HCT116 (cell line): Measurements from ENCODE around the gene GBP5. TPM values are rescaled to one million over a fixed set of nuclear protein-coding genes. Genes with fewer than 3 reads are reported as not detected.

Source experiments
- ATAC-seq: fragments of 200-7000 bp; cut with Tn5 transposase; 2 replicates; pipeline ENCODE4 v1.9.1; 2020; ENCODE audit warnings: mild to moderate bottlenecking, moderate library complexity
- BruUV-seq: library from RNA; stranded (reverse); fragments of 400-500 nt; replicated peaks from 2 replicates; lab custom pipeline; 2021; lab: Mats Ljungman, UMichigan
- CTCF ChIA-PET: fragments of 300-600 bp; sonication (Branson Sonifier 250); formaldehyde crosslinking; loops from one replicate; lab custom pipeline; 2021; ENCODE audit warnings: antibody characterized with exemption; lab: Charles Lee
- POLR2A ChIA-PET: fragments of 300-600, 350-600 bp; sonication (Branson Sonifier 250); formaldehyde crosslinking; loops from one replicate; lab custom pipeline; 2021; ENCODE audit warnings: antibody characterized with exemption; lab: Charles Lee
- RAD21 ChIA-PET, 2 experiments: fragments of 300-600 bp; sonication (Branson Sonifier 250); formaldehyde crosslinking; loops; one replicate each; lab custom pipeline; 2023; ENCODE audit warnings: low total read pairs in 2 of 2; ENCODE audit not compliant: uncharacterized antibody in 2 of 2, unreplicated experiment in 2 of 2, low non-redundant PET in 1 of 2; lab: Charles Lee
- DNase-seq: peaks from one replicate; pipeline ENCODE4 v3.0.0-alpha.2; 2010; ENCODE audit warnings: low read depth, low spot score
- H2AFZ ChIP-seq: fragments of 200-600 bp; shearing (Covaris generic), sonication (generic); 2 replicates; pipeline ENCODE4 v1.6.1; 2017; ENCODE audit warnings: low read depth, mixed run types, mixed read lengths, antibody characterized with exemption, low read length; ENCODE audit not compliant: poor library complexity, severe bottlenecking
- H3K27ac ChIP-seq: 2 replicates; pipeline ENCODE4 v1.5.1; 2012; ENCODE audit warnings: low read depth, low read length
- H3K27me3 ChIP-seq: fragments of 200-600 bp; sonication (generic); 2 replicates; pipeline ENCODE4 v1.6.1; 2016; ENCODE audit warnings: mixed run types, low read length, mixed read lengths; ENCODE audit not compliant: insufficient read depth
- H3K36me3 ChIP-seq, 2 experiments: fragments of 200-500 bp in 1 of 2; fragments of 200-600 bp in 1 of 2; sonication (Bioruptor generic) in 1 of 2; sonication (generic) in 1 of 2; 2 replicates each; pipeline versions ENCODE4 v1.5.1 to v1.6.1; 2014 to 2016; ENCODE audit warnings: low read length in 2 of 2, inconsistent platforms in 1 of 2, mixed read lengths in 1 of 2, mixed run types in 1 of 2; ENCODE audit not compliant: insufficient read depth in 2 of 2, control insufficient read depth in 1 of 2
- H3K4me1 ChIP-seq, 2 experiments: fragments of 200-600 bp in 1 of 2; sonication (generic) in 1 of 2; 2 replicates each; pipeline versions ENCODE4 v1.5.1 to v1.6.1; 2012 to 2017; ENCODE audit warnings: low read length in 2 of 2, inconsistent platforms in 1 of 2, mild to moderate bottlenecking in 1 of 2, mixed read lengths in 1 of 2, mixed run types in 1 of 2, moderate library complexity in 1 of 2; ENCODE audit not compliant: insufficient read depth in 2 of 2, control insufficient read depth in 1 of 2
- H3K4me2 ChIP-seq: fragments of 200-600 bp; sonication (generic); 2 replicates; pipeline ENCODE4 v1.6.1; 2017; ENCODE audit warnings: mixed run types, low read length, mixed read lengths
- H3K4me3 ChIP-seq, 2 experiments: fragments of 200-600 bp in 1 of 2; sonication (generic) in 1 of 2; replicated peaks in 1 of 2; 2 replicates each; pipeline ENCODE4 v1.5.1; 2011 to 2016; ENCODE audit warnings: low read length in 2 of 2, control low read depth in 1 of 2, low read depth in 1 of 2, mild to moderate bottlenecking in 1 of 2, mixed read lengths in 1 of 2, mixed run types in 1 of 2
- H3K79me2 ChIP-seq: fragments of 200-600 bp; sonication (generic); 2 replicates; pipeline ENCODE4 v1.6.1; 2017; ENCODE audit warnings: mild to moderate bottlenecking, mixed run types, low read length, moderate library complexity, mixed read lengths; ENCODE audit not compliant: insufficient read depth
- H3K9ac ChIP-seq: fragments of 200-600 bp; sonication (generic); 2 replicates; pipeline ENCODE4 v1.6.1; 2016; ENCODE audit warnings: low read length, mixed read lengths
- H3K9me2 ChIP-seq: fragments of 200-600 bp; sonication (generic), shearing (Covaris generic); 2 replicates; pipeline ENCODE4 v1.6.1; 2017; ENCODE audit warnings: mixed run types, mild to moderate bottlenecking, moderate library complexity; ENCODE audit not compliant: insufficient read depth
- H3K9me3 ChIP-seq, 2 experiments: fragments of 200-500 bp in 1 of 2; fragments of 200-600 bp in 1 of 2; sonication (Bioruptor generic) in 1 of 2; sonication (generic) in 1 of 2; 2 replicates each; pipeline ENCODE4 v1.6.1; 2014 to 2017; ENCODE audit warnings: low read length in 2 of 2, mixed read lengths in 2 of 2, inconsistent platforms in 1 of 2, low read depth in 1 of 2, mild to moderate bottlenecking in 1 of 2, mixed run types in 1 of 2, moderate library complexity in 1 of 2; ENCODE audit not compliant: control insufficient read depth in 1 of 2, insufficient read depth in 1 of 2
- H4K20me1 ChIP-seq: fragments of 200-600 bp; sonication (generic), shearing (Covaris generic); 2 replicates; pipeline ENCODE4 v1.6.1; 2017; ENCODE audit warnings: mixed run types, mild to moderate bottlenecking, moderate library complexity; ENCODE audit not compliant: insufficient read depth
- CBX3 ChIP-seq: IDR thresholded peaks from 2 replicates; pipeline ENCODE4 v1.6.1; 2012; ENCODE audit warnings: low read depth
- CEBPB ChIP-seq: IDR thresholded peaks from 2 replicates; pipeline ENCODE4 v1.6.1; 2012; ENCODE audit warnings: low read depth
- EGR1 ChIP-seq: IDR thresholded peaks from 2 replicates; pipeline ENCODE4 v1.6.1; 2012; ENCODE audit warnings: low read depth
- ELF1 ChIP-seq: IDR thresholded peaks from 2 replicates; pipeline ENCODE4 v1.6.1; 2012; ENCODE audit warnings: low read depth, borderline replicate concordance
- EZH2 ChIP-seq: fragments of 200-600 bp; sonication (generic); IDR thresholded peaks from 2 replicates; pipeline ENCODE4 v1.6.1; 2017; ENCODE audit warnings: antibody characterized with exemption, mixed run types
- EZH2phosphoT487 ChIP-seq: fragments of 200-600 bp; IDR thresholded peaks from 2 replicates; pipeline ENCODE4 v1.6.1; 2018; ENCODE audit warnings: antibody characterized with exemption, borderline replicate concordance
- JUND ChIP-seq: IDR thresholded peaks from 2 replicates; pipeline ENCODE4 v1.6.1; 2012
- POLR2A ChIP-seq: IDR thresholded peaks from 2 replicates; pipeline ENCODE4 v1.7.0; 2011; ENCODE audit warnings: borderline replicate concordance; ENCODE audit not compliant: insufficient read depth, insufficient read length; ENCODE audit errors: extremely low read depth
- POLR2AphosphoS5 ChIP-seq: IDR thresholded peaks from 2 replicates; pipeline ENCODE4 v1.6.1; 2011; ENCODE audit warnings: mild to moderate bottlenecking, low read depth, low read length, moderate library complexity
- RAD21 ChIP-seq: IDR thresholded peaks from 2 replicates; pipeline ENCODE4 v1.6.1; 2012; ENCODE audit warnings: low read depth, mild to moderate bottlenecking
- SRF ChIP-seq: IDR thresholded peaks from 2 replicates; pipeline ENCODE4 v1.6.1; 2012; ENCODE audit warnings: low read depth
- YY1 ChIP-seq: IDR thresholded peaks from 2 replicates; pipeline ENCODE4 v1.6.1; 2011; ENCODE audit warnings: low read length, low read depth, moderate library complexity, mild to moderate bottlenecking; ENCODE audit not compliant: insufficient replicate concordance; ENCODE audit errors: extremely low read depth
- ZFX ChIP-seq: fragments of 450-650 bp; IDR thresholded peaks from 2 replicates; pipeline ENCODE4 v1.6.1; 2017
- ZNF274 ChIP-seq: fragments of 200-500 bp; sonication (Bioruptor generic); IDR thresholded peaks from 2 replicates; pipeline ENCODE4 v1.6.1; 2014; ENCODE audit warnings: mild to moderate bottlenecking, low read depth, low read length, inconsistent platforms
- intact Hi-C: fragments of 100-400 bp; cut with micrococcal nuclease; formaldehyde crosslinking; loops from 2 replicates; pipeline ENCODE4 v1.10.0; 2022
- total RNA-seq: library from RNA; stranded (reverse); gene quantifications from one replicate; pipeline ENCODE4 v1.2.1, GENCODE V29; 2021; ENCODE audit not compliant: unreplicated experiment
- TF ChIP-seq, protein P1 (sequence below): IDR thresholded peaks from 2 replicates; pipeline ENCODE4 v1.6.1; 2012
- TF ChIP-seq, protein P2 (sequence below), 3 experiments: fragments of 200-600 bp in 1 of 3; sonication (generic) in 1 of 3; IDR thresholded peaks in 2 of 3; conservative IDR thresholded peaks in 1 of 3; 2 replicates each; pipeline ENCODE4 v1.5.1; 2012 to 2017; ENCODE audit warnings: low read depth in 2 of 3, low read length in 2 of 3, antibody characterized with exemption in 1 of 3, borderline replicate concordance in 1 of 3, control low read depth in 1 of 3, mild to moderate bottlenecking in 1 of 3, mixed read lengths in 1 of 3, mixed run types in 1 of 3, moderate library complexity in 1 of 3; ENCODE audit not compliant: insufficient read depth in 1 of 3

GBP5 gene
- total RNA-seq, 1 experiment from 2014 or later: 0.17 TPM

DNA sequence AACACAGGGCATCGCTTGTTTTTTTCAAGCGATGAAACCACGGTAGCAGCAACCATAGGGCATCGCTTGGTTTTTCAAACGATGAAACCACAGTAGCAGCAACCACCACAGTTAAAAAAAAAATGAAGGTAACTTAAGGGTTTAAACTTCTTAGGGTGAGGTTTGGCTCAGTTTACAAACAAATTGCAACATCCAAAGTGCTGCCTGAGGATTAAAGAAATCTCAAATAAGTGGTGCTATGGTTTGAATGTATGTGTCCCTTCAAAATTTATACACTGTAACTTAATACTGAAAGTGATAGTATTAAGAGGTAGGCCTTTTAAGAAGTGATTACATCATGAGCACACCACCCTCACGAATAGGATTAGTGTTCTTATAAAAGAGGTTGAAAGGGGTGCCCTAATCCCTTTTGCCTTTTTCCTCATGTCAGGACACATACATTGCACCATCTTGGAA, 6.4 kb upstream of the GBP5 start:
- POLR2A ChIA-PET: no interaction called here
- no peak for ATAC-seq

DNA sequence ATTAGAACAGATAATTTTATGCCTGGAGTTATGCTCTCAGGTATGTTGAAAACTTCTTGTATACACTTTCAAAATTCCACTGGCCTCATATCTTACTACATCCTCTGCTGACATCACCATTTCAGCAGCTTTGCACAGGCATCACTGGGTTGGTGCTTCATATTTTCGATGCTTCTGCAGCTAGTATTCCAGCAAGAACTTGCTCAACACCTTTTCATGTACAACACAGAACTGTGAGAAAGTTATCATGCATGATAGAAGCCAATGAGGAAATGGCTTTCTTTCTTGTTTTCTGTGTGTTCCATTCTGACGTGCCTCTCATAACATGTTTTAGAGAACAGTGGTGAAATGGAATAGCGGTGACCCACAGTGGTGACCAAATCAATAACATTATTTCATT, 5.1 kb upstream of the GBP5 start:
- Histone ChIP-seq H3K9me3 (no peaks in the 10 kb centered on the region), H3K9ac (no peak overlapping the region), H3K9me2 (no peaks in the 10 kb centered on the region), H3K4me3 (no peak overlapping the region), H4K20me1 (no peaks in the 10 kb centered on the region), H3K4me2 (no peak overlapping the region), H3K4me1 (no peaks in the 10 kb centered on the region), H3K79me2 (no peaks in the 10 kb centered on the region), H3K27me3 (no peaks in the 10 kb centered on the region), H3K36me3 (no peaks in the 10 kb centered on the region), H3K27ac (no peak overlapping the region), H2AFZ (no peak overlapping the region)
- intact Hi-C loops: no loop called here
- ChIA-PET RAD21 (no interaction called here), CTCF (no interaction called here), POLR2A (no interaction called here)
- no peak for ATAC-seq
- TF ChIP-seq, protein P1, sequence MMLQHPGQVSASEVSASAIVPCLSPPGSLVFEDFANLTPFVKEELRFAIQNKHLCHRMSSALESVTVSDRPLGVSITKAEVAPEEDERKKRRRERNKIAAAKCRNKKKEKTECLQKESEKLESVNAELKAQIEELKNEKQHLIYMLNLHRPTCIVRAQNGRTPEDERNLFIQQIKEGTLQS: no peak
- TF ChIP-seq CBX3: no peak
- TF ChIP-seq ZFX: no peak
- no peak for TF ChIP-seq POLR2AphosphoS5
- no peak for TF ChIP-seq POLR2A
- no peak for TF ChIP-seq JUND
- no peak for TF ChIP-seq SRF
- no peak for TF ChIP-seq RAD21
- no peak for TF ChIP-seq ELF1
- no peak for TF ChIP-seq EZH2
- TF ChIP-seq, protein P2, sequence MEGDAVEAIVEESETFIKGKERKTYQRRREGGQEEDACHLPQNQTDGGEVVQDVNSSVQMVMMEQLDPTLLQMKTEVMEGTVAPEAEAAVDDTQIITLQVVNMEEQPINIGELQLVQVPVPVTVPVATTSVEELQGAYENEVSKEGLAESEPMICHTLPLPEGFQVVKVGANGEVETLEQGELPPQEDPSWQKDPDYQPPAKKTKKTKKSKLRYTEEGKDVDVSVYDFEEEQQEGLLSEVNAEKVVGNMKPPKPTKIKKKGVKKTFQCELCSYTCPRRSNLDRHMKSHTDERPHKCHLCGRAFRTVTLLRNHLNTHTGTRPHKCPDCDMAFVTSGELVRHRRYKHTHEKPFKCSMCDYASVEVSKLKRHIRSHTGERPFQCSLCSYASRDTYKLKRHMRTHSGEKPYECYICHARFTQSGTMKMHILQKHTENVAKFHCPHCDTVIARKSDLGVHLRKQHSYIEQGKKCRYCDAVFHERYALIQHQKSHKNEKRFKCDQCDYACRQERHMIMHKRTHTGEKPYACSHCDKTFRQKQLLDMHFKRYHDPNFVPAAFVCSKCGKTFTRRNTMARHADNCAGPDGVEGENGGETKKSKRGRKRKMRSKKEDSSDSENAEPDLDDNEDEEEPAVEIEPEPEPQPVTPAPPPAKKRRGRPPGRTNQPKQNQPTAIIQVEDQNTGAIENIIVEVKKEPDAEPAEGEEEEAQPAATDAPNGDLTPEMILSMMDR (IDR thresholded peaks at IDR 0.05 in 2 of 3, conservative IDR thresholded peaks at IDR 0.05 in 1 of 3; ENCODE audit: borderline replicate concordance in 1 of 3, insufficient read depth in 1 of 3, low read depth in 2 of 3, low read length in 2 of 3): no peak
- TF ChIP-seq YY1: no peak
- no peak for TF ChIP-seq CEBPB
- TF ChIP-seq ZNF274: no peak
- no peak for TF ChIP-seq EGR1
- DNase-seq: no peak
- no TSS peak for BruUV-seq

More for the DNA sequence above, 6.4 kb upstream of the GBP5 start:
- Histone ChIP-seq H3K4me1 (no peaks in the 10 kb centered on the region), H3K36me3 (no peaks in the 10 kb centered on the region), H3K27ac (no peak overlapping the region), H3K79me2 (no peaks in the 10 kb centered on the region), H3K9me2 (no peaks in the 10 kb centered on the region), H3K27me3 (no peaks in the 10 kb centered on the region)
- intact Hi-C loops: no loop called here
- no peak for TF ChIP-seq POLR2AphosphoS5
- no peak for TF ChIP-seq EZH2
- TF ChIP-seq ZNF274: no peak
- no peak for TF ChIP-seq CEBPB
- no peak for TF ChIP-seq YY1
- TF ChIP-seq, protein P1: no peak
- no peak for TF ChIP-seq ZFX
- TF ChIP-seq ELF1: no peak
- no peak for TF ChIP-seq EZH2phosphoT487
- TF ChIP-seq, all 23 proteins: peak for 0
- RAD21 ChIA-PET: no interaction called here
- no peak overlapping the region for H3K4me2 ChIP-seq
- no peak overlapping the region for H3K4me3 ChIP-seq
- H4K20me1 ChIP-seq: no peaks in the 10 kb centered on the region
- H3K9ac ChIP-seq: no peak overlapping the region
- H3K9me3 ChIP-seq: no peaks in the 10 kb centered on the region
- no peak for DNase-seq
- H2AFZ ChIP-seq: no peak overlapping the region
- CTCF ChIA-PET: no interaction called here
- no TSS peak for BruUV-seq
